Esophagus squamous epithelium (tissue), 4 donors: ENCODE results near the gene ZNF277.

ENCODE experiments used
- POLR2A ChIP-seq, 4 donors: fragments of 450-650 bp; IDR thresholded peaks; one replicate each; pipeline ENCODE4 v1.6.1; 2017; ENCODE audit warnings: antibody characterized with exemption in 4 of 4, mild to moderate bottlenecking in 4 of 4, moderate library complexity in 3 of 4
- TF ChIP-seq, protein P1 (sequence below), 6 experiments: fragments of 450-650 bp in 4 of 6; fragments of 200-600 bp in 2 of 6; sonication (generic) in 2 of 6; IDR thresholded peaks; one replicate each; pipeline ENCODE4 v1.5.1; 2016 to 2019; ENCODE audit warnings: antibody characterized with exemption in 6 of 6, mild to moderate bottlenecking in 4 of 6, moderate library complexity in 4 of 6

DNA sequence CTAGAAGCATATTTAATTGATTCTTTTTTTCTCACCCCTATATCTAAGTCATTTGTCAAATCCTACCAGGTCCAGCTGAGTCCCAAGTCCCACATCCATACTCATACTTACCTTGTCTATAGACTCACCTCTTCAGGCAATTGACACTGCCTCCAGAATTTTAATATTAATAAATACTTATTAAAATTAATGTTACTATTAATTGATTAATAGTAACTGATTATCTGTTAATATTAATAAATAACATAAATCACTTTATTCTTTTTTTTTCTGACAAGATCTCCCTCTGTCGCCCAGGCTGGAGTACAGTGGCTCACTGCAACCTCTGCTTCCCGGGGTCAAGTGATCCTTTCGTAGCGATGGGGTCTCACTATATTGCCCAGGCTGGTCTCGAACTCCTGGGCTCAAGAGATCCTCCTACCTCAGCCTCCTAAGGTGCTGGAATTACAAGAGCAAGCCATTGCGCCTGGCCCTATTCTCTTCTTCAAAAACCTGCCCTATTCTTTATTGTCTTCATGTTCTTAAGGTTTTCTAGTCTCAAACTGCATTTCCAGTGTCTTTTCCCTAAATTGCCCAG, 94.4 kb downstream of the ZNF277 start:
- TF ChIP-seq, protein P1, sequence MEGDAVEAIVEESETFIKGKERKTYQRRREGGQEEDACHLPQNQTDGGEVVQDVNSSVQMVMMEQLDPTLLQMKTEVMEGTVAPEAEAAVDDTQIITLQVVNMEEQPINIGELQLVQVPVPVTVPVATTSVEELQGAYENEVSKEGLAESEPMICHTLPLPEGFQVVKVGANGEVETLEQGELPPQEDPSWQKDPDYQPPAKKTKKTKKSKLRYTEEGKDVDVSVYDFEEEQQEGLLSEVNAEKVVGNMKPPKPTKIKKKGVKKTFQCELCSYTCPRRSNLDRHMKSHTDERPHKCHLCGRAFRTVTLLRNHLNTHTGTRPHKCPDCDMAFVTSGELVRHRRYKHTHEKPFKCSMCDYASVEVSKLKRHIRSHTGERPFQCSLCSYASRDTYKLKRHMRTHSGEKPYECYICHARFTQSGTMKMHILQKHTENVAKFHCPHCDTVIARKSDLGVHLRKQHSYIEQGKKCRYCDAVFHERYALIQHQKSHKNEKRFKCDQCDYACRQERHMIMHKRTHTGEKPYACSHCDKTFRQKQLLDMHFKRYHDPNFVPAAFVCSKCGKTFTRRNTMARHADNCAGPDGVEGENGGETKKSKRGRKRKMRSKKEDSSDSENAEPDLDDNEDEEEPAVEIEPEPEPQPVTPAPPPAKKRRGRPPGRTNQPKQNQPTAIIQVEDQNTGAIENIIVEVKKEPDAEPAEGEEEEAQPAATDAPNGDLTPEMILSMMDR (IDR thresholded peaks at IDR 0.05) = no peak
- TF ChIP-seq POLR2A (IDR thresholded peaks at IDR 0.05) = no peak
